EH (cell line): Measurements from ENCODE around the gene CYB5A.

Source experiments
- DNase-seq: peaks from one replicate; pipeline ENCODE4 v3.0.0-alpha.2; 2015; ENCODE audit warnings: low read depth

Gene CYB5A

GRCh38 chr18:74243127-74243526 is 48.6 kb downstream of the CYB5A start:
- DNase-seq: no peak

- DNase-seq: no peak
Measured at GRCh38 chr18:74242438-74243096, 49.2 kb downstream of the CYB5A start.

- DNase-seq: no peak
Measured at GRCh38 chr18:74241970-74242369, 49.8 kb downstream of the CYB5A start.

GRCh38 chr18:74241426-74241825 is 50.3 kb downstream of the CYB5A start:
- no peak for DNase-seq

GRCh38 chr18:74239567-74239966 is 52.2 kb downstream of the CYB5A start:
- no peak for DNase-seq

GRCh38 chr18:74234326-74235171 is 57.2 kb downstream of the CYB5A start:
- DNase-seq: peak; percentile 40

GRCh38 chr18:74233933-74234325 is 57.8 kb downstream of the CYB5A start:
- DNase-seq: no peak

GRCh38 chr18:74230922-74231714 is 60.6 kb downstream of the CYB5A start:
- no peak for DNase-seq

- DNase-seq: no peak
Measured at GRCh38 chr18:74229891-74230290, 61.9 kb downstream of the CYB5A start.

GRCh38 chr18:74229005-74229404 is 62.8 kb downstream of the CYB5A start:
- DNase-seq: no peak

GRCh38 chr18:74228312-74228711 is 63.5 kb downstream of the CYB5A start:
- DNase-seq: no peak

GRCh38 chr18:74226666-74227065 is 65.1 kb downstream of the CYB5A start:
- no peak for DNase-seq

GRCh38 chr18:74226156-74226555 is 65.6 kb downstream of the CYB5A start:
- DNase-seq: no peak

GRCh38 chr18:74225193-74225840 is 66.4 kb downstream of the CYB5A start:
- DNase-seq: no peak

- no peak for DNase-seq
Measured at GRCh38 chr18:74222710-74223494, 68.9 kb downstream of the CYB5A start.

GRCh38 chr18:74221081-74221480 is 70.7 kb downstream of the CYB5A start:
- no peak for DNase-seq

GRCh38 chr18:74219056-74219455 is 72.7 kb downstream of the CYB5A start:
- no peak for DNase-seq

- DNase-seq: no peak
Measured at GRCh38 chr18:74217476-74218143, 74.2 kb downstream of the CYB5A start.

GRCh38 chr18:74216661-74217110 is 75.1 kb downstream of the CYB5A start:
- no peak for DNase-seq

GRCh38 chr18:74215863-74216262 is 75.9 kb downstream of the CYB5A start:
- no peak for DNase-seq

- no peak for DNase-seq
Measured at GRCh38 chr18:74213429-74213828, 78.3 kb downstream of the CYB5A start.
